ENCODE results near the gene OR5D18. TPM values are rescaled to one million over a fixed set of nuclear protein-coding genes. Genes with fewer than 3 reads are reported as not detected.

The OR5D18 gene
- total RNA-seq, 1 experiment from 2014 or later, result not detected

- no TSS peak for BruUV-seq (replicated peaks)
- no peak overlapping the region for H3K27ac ChIP-seq (ENCODE audit: low read length)
- DNase-seq (ENCODE audit: low read depth, low spot score) (no peak), ATAC-seq (no peak)
- POLR2A ChIA-PET, result no interaction called here
- intact Hi-C loops (cut with micrococcal nuclease; ENCODE audit: unreplicated experiment) (no loop called here), in situ Hi-C loops (cut with HindIII; ENCODE audit: low pct_unique_long_range_greater_than_20kb, low sequenced_read_pairs) (no loop called here)
- no peaks in the 10 kb centered on the region for H3K27me3 ChIP-seq (ENCODE audit: control insufficient read depth, insufficient read depth, low read length)
- CTCF ChIA-PET, result no interaction called here
- no peaks in the 10 kb centered on the region for H3K36me3 ChIP-seq (ENCODE audit: control insufficient read depth, insufficient read depth, low read length)
- H3K4me1 ChIP-seq (ENCODE audit: control insufficient read depth, insufficient read depth, low read length), result no peaks in the 10 kb centered on the region
- TF ChIP-seq TCF7L2 (IDR thresholded peaks at IDR 0.05; ENCODE audit: low read depth, low read length) (no peak), CTCF (IDR thresholded peaks at IDR 0.05) (no peak), SIN3A (IDR thresholded peaks at IDR 0.05; ENCODE audit: borderline replicate concordance, insufficient read depth, low read depth, low read length) (no peak), POLR2AphosphoS5 (IDR thresholded peaks at IDR 0.05; ENCODE audit: low read depth, low read length) (no peak)
- TF ChIP-seq, protein P1, sequence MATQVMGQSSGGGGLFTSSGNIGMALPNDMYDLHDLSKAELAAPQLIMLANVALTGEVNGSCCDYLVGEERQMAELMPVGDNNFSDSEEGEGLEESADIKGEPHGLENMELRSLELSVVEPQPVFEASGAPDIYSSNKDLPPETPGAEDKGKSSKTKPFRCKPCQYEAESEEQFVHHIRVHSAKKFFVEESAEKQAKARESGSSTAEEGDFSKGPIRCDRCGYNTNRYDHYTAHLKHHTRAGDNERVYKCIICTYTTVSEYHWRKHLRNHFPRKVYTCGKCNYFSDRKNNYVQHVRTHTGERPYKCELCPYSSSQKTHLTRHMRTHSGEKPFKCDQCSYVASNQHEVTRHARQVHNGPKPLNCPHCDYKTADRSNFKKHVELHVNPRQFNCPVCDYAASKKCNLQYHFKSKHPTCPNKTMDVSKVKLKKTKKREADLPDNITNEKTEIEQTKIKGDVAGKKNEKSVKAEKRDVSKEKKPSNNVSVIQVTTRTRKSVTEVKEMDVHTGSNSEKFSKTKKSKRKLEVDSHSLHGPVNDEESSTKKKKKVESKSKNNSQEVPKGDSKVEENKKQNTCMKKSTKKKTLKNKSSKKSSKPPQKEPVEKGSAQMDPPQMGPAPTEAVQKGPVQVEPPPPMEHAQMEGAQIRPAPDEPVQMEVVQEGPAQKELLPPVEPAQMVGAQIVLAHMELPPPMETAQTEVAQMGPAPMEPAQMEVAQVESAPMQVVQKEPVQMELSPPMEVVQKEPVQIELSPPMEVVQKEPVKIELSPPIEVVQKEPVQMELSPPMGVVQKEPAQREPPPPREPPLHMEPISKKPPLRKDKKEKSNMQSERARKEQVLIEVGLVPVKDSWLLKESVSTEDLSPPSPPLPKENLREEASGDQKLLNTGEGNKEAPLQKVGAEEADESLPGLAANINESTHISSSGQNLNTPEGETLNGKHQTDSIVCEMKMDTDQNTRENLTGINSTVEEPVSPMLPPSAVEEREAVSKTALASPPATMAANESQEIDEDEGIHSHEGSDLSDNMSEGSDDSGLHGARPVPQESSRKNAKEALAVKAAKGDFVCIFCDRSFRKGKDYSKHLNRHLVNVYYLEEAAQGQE (IDR thresholded peaks at IDR 0.05; ENCODE audit: insufficient read depth in 1 of 2, low read depth in 2 of 2, low read length in 1 of 2), result no peak
- no peak overlapping the region for H3K4me3 ChIP-seq (ENCODE audit: low read depth in 2 of 2, low read length in 2 of 2)
- no peaks in the 10 kb centered on the region for H3K9me3 ChIP-seq (ENCODE audit: control insufficient read depth, insufficient read depth, low read depth, low read length)
These were observed 29.6 kb downstream of the OR5D18 start for GRCh38 chr11:55849037-55849436.

DNA sequence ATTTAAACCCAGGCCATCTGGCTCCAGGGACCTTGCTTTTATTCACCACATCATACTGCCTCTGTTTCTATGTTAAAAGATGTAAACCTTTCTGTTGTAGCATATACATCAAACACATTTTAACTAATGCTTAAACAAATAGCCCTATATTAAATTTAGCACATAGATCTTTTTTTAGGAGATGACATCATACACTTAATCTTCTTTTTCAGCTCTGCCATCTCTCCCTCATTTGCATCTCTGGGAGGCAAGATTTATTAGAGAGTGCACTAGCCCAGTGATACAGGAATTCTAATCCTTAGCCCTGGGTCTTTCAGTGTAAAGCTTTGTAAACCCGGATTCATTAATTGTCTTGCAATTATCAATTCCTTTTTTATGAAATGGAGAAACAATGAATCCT lies 32.7 kb downstream of the OR5D18 start:
- ChIA-PET CTCF (no interaction called here), POLR2A (no interaction called here)
- intact Hi-C loops (cut with micrococcal nuclease; ENCODE audit: unreplicated experiment) (no loop called here), in situ Hi-C loops (cut with HindIII; ENCODE audit: low pct_unique_long_range_greater_than_20kb, low sequenced_read_pairs) (no loop called here)
- no TSS peak for BruUV-seq (replicated peaks)
- Histone ChIP-seq H3K36me3 (ENCODE audit: control insufficient read depth, insufficient read depth, low read length) (no peaks in the 10 kb centered on the region), H3K9me3 (ENCODE audit: control insufficient read depth, insufficient read depth, low read depth, low read length) (no peaks in the 10 kb centered on the region), H3K4me1 (ENCODE audit: control insufficient read depth, insufficient read depth, low read length) (no peaks in the 10 kb centered on the region), H3K27ac (ENCODE audit: low read length) (no peak overlapping the region), H3K4me3 (ENCODE audit: low read depth in 2 of 2, low read length in 2 of 2) (no peak overlapping the region), H3K27me3 (ENCODE audit: control insufficient read depth, insufficient read depth, low read length) (no peaks in the 10 kb centered on the region)
- TF ChIP-seq, protein P1 (IDR thresholded peaks at IDR 0.05; ENCODE audit: insufficient read depth in 1 of 2, low read depth in 2 of 2, low read length in 1 of 2), result no peak
- TF ChIP-seq CTCF (IDR thresholded peaks at IDR 0.05) (no peak), SIN3A (IDR thresholded peaks at IDR 0.05; ENCODE audit: borderline replicate concordance, insufficient read depth, low read depth, low read length) (no peak), TCF7L2 (IDR thresholded peaks at IDR 0.05; ENCODE audit: low read depth, low read length) (no peak)
- DNase-seq (ENCODE audit: low read depth, low spot score), result no peak
- no peak for ATAC-seq
